Liver (tissue), 9 donors: ENCODE results near the gene GLP1R. TPM values are rescaled to one million over a fixed set of nuclear protein-coding genes. Genes with fewer than 3 reads are reported as not detected.

Experiments used
- DNase-seq: peaks from one replicate; pipeline ENCODE4 v3.0.0-alpha.2; 2017; ENCODE audit warnings: low spot score
- H3K27ac ChIP-seq, 2 donors: one replicate each; pipeline ENCODE4 v1.7.0; 2013; ENCODE audit warnings: inconsistent platforms in 2 of 2, low read length in 2 of 2, control low read depth in 1 of 2, low read depth in 1 of 2, mild to moderate bottlenecking in 1 of 2
- H3K27me3 ChIP-seq, 4 donors: one replicate each; pipeline versions ENCODE4 v1.6.1 to v1.7.0; 2013; ENCODE audit warnings: low read length in 3 of 4, inconsistent platforms in 1 of 4, mild to moderate bottlenecking in 1 of 4, moderate library complexity in 1 of 4; ENCODE audit not compliant: control insufficient read depth in 4 of 4, insufficient read depth in 4 of 4
- H3K36me3 ChIP-seq, 4 donors: one replicate each; pipeline versions ENCODE4 v1.6.1 to v1.7.0; 2013; ENCODE audit warnings: low read length in 3 of 4, mild to moderate bottlenecking in 3 of 4, low read depth in 1 of 4, moderate library complexity in 1 of 4; ENCODE audit not compliant: control insufficient read depth in 4 of 4, insufficient read depth in 3 of 4
- H3K4me1 ChIP-seq, 4 donors: one replicate each; pipeline versions ENCODE4 v1.6.1 to v1.7.0; 2013; ENCODE audit warnings: low read length in 3 of 4, mild to moderate bottlenecking in 3 of 4, moderate library complexity in 1 of 4; ENCODE audit not compliant: control insufficient read depth in 4 of 4, insufficient read depth in 4 of 4
- H3K4me3 ChIP-seq, 3 donors: one replicate each; pipeline versions ENCODE4 v1.6.1 to v1.7.0; 2013; ENCODE audit warnings: low read length in 3 of 3, control low read depth in 1 of 3, low read depth in 1 of 3, mild to moderate bottlenecking in 1 of 3
- H3K9ac ChIP-seq, 2 donors: one replicate each; pipeline ENCODE4 v1.7.0; 2013; ENCODE audit warnings: low read length in 2 of 2, mild to moderate bottlenecking in 2 of 2, moderate library complexity in 2 of 2, control low read depth in 1 of 2, low read depth in 1 of 2
- H3K9me3 ChIP-seq, 4 donors: one replicate each; pipeline versions ENCODE4 v1.6.1 to v1.7.0; 2013; ENCODE audit warnings: low read length in 3 of 4; ENCODE audit not compliant: control insufficient read depth in 4 of 4
- EGR1 ChIP-seq, 2 donors: IDR thresholded peaks; 2 replicates each; pipeline ENCODE4 v1.6.1; 2016 to 2018; ENCODE audit warnings: antibody characterized with exemption in 2 of 2, low read depth in 2 of 2
- FOXA1 ChIP-seq: IDR thresholded peaks from 2 replicates; pipeline ENCODE4 v1.6.1; 2016; ENCODE audit warnings: antibody characterized with exemption
- FOXA2 ChIP-seq: IDR thresholded peaks from 2 replicates; pipeline ENCODE4 v1.6.1; 2016; ENCODE audit warnings: antibody characterized with exemption
- GABPA ChIP-seq, 2 donors: IDR thresholded peaks in 1 of 2; conservative IDR thresholded peaks in 1 of 2; 2 replicates each; pipeline ENCODE4 v1.6.1; 2016; ENCODE audit warnings: antibody characterized with exemption in 2 of 2, mild to moderate bottlenecking in 1 of 2, moderate library complexity in 1 of 2
- HNF4A ChIP-seq, 2 donors: conservative IDR thresholded peaks; 2 replicates each; pipeline ENCODE4 v1.6.1; 2016; ENCODE audit warnings: antibody characterized with exemption in 2 of 2, mild to moderate bottlenecking in 2 of 2
- HNF4G ChIP-seq: IDR thresholded peaks from 2 replicates; pipeline ENCODE4 v1.6.1; 2016; ENCODE audit warnings: antibody characterized with exemption
- JUND ChIP-seq, 2 donors: IDR thresholded peaks; 2 replicates each; pipeline ENCODE4 v1.6.1; 2016; ENCODE audit warnings: antibody characterized with exemption in 2 of 2
- NR2F2 ChIP-seq: IDR thresholded peaks from 2 replicates; pipeline ENCODE4 v1.6.1; 2016; ENCODE audit warnings: antibody characterized with exemption
- RAD21 ChIP-seq, 2 donors: IDR thresholded peaks; 2 replicates each; pipeline ENCODE4 v1.6.1; 2016; ENCODE audit warnings: antibody characterized with exemption in 2 of 2, mild to moderate bottlenecking in 2 of 2
- REST ChIP-seq: IDR thresholded peaks from 2 replicates; pipeline ENCODE4 v1.6.1; 2016; ENCODE audit warnings: antibody characterized with exemption, mild to moderate bottlenecking
- RXRA ChIP-seq, 2 donors: IDR thresholded peaks; 2 replicates each; pipeline ENCODE4 v1.6.1; 2017 to 2018; ENCODE audit warnings: antibody characterized with exemption in 2 of 2, mild to moderate bottlenecking in 1 of 2
- SP1 ChIP-seq: IDR thresholded peaks from 2 replicates; pipeline ENCODE4 v1.6.1; 2018; ENCODE audit warnings: antibody characterized with exemption, mild to moderate bottlenecking
- TAF1 ChIP-seq: conservative IDR thresholded peaks from 2 replicates; pipeline ENCODE4 v1.6.1; 2016; ENCODE audit warnings: antibody characterized with exemption, mild to moderate bottlenecking
- YY1 ChIP-seq: IDR thresholded peaks from 2 replicates; pipeline ENCODE4 v1.6.1; 2016; ENCODE audit warnings: antibody characterized with exemption, mild to moderate bottlenecking
- WGBS: extraction: QIAGEN DNeasy Blood & Tissue Kit; methylation state at CpG from one replicate; pipeline ENCODE4 v1.1.7; 2013; 5-methylcytosine and 5-hydroxymethylcytosine counted together
- polyA plus RNA-seq, 2 donors: library from polyadenylated mRNA; stranded (reverse) in 1 of 2; unstranded in 1 of 2; fragments of 200-250 nt in 1 of 2; fragments of >200 nt in 1 of 2; fragmentation: Nextera tagmentation in 1 of 2; extraction: Ambion mirVana in 1 of 2; gene quantifications; one replicate each; pipeline versions ENCODE4 v1.2.1 to v1.2.3, GENCODE V29; 2013 to 2015
- total RNA-seq, 2 donors: library from RNA; depleted of rRNA; stranded (reverse); fragments of >200 nt; gene quantifications; one replicate each; pipeline ENCODE4 v1.2.3, GENCODE V29; 2014
- TF ChIP-seq, protein P1 (sequence below): fragments of 150-350 bp; IDR thresholded peaks from 2 replicates; pipeline ENCODE4 v1.5.1; 2017; ENCODE audit warnings: improper control_type of control experiment, low read depth, low read length; ENCODE audit not compliant: missing input control
- TF ChIP-seq, protein P2 (sequence below): IDR thresholded peaks from 2 replicates; pipeline ENCODE4 v1.6.1; 2016; ENCODE audit warnings: antibody characterized with exemption
- TF ChIP-seq, protein P3 (sequence below): IDR thresholded peaks from 2 replicates; pipeline ENCODE4 v1.6.1; 2016; ENCODE audit warnings: antibody characterized with exemption
- donor health status: healthy.
- donor health status: healthy.
- donor health status: healthy.
- donor health status: healthy.
- donor health status: healthy.

Gene GLP1R
- total and polyA plus RNA-seq, 4 donors: not detected

GRCh38 chr6:39065561-39065960 is 17.0 kb downstream of the GLP1R start:
- Histone ChIP-seq H3K27ac (no peak overlapping the region), H3K9ac (no peak overlapping the region), H3K4me3 (no peak overlapping the region), H3K9me3 (no peaks in the 10 kb centered on the region), H3K4me1 (peaks cover 0 to 2% (median 0%) of the 10 kb centered on the region in 4 donors), H3K36me3 (no peaks in the 10 kb centered on the region), H3K27me3 (no peaks in the 10 kb centered on the region)
- TF ChIP-seq, protein P1, sequence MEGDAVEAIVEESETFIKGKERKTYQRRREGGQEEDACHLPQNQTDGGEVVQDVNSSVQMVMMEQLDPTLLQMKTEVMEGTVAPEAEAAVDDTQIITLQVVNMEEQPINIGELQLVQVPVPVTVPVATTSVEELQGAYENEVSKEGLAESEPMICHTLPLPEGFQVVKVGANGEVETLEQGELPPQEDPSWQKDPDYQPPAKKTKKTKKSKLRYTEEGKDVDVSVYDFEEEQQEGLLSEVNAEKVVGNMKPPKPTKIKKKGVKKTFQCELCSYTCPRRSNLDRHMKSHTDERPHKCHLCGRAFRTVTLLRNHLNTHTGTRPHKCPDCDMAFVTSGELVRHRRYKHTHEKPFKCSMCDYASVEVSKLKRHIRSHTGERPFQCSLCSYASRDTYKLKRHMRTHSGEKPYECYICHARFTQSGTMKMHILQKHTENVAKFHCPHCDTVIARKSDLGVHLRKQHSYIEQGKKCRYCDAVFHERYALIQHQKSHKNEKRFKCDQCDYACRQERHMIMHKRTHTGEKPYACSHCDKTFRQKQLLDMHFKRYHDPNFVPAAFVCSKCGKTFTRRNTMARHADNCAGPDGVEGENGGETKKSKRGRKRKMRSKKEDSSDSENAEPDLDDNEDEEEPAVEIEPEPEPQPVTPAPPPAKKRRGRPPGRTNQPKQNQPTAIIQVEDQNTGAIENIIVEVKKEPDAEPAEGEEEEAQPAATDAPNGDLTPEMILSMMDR: no peak
- TF ChIP-seq EGR1 (IDR thresholded peaks at IDR 0.05; ENCODE audit: low read depth in 2 of 2): no peak
- DNase-seq: no peak
- WGBS: 96% methylated on average over 8 of the region's 8 CpGs

GRCh38 chr6:39068391-39068790 is 19.8 kb downstream of the GLP1R start:
- no peaks in the 10 kb centered on the region for H3K27me3 ChIP-seq
- H3K36me3 ChIP-seq: no peaks in the 10 kb centered on the region
- no peaks in the 10 kb centered on the region for H3K9me3 ChIP-seq
- no peak overlapping the region for H3K4me3 ChIP-seq
- H3K9ac ChIP-seq: no peak overlapping the region
- H3K4me1 ChIP-seq: no peaks in the 10 kb centered on the region
- WGBS: 90% methylated on average over 7 of the region's 7 CpGs
- TF ChIP-seq REST (no peak), YY1 (no peak), FOXA2 (no peak), GABPA (IDR thresholded peaks at IDR 0.05 in 1 of 2, conservative IDR thresholded peaks at IDR 0.05 in 1 of 2) (no peak), SP1 (no peak), NR2F2 (no peak), RXRA (IDR thresholded peaks at IDR 0.05) (no peak)
- no peak for DNase-seq
- no peak overlapping the region for H3K27ac ChIP-seq

- Histone ChIP-seq H3K9me3 (no peaks in the 10 kb centered on the region), H3K36me3 (no peaks in the 10 kb centered on the region), H3K4me3 (no peak overlapping the region), H3K9ac (no peak overlapping the region), H3K27me3 (no peaks in the 10 kb centered on the region), H3K4me1 (no peaks in the 10 kb centered on the region), H3K27ac (no peak overlapping the region)
- DNase-seq: no peak
- WGBS: 95% methylated on average over 9 of the region's 9 CpGs
- TF ChIP-seq NR2F2 (no peak), YY1 (no peak), FOXA2 (no peak), EGR1 (IDR thresholded peaks at IDR 0.05; ENCODE audit: low read depth in 2 of 2) (no peak), HNF4A (conservative IDR thresholded peaks at IDR 0.05) (no peak), FOXA1 (no peak), SP1 (no peak), RAD21 (IDR thresholded peaks at IDR 0.05) (no peak), REST (no peak), TAF1 (no peak), HNF4G (no peak), JUND (IDR thresholded peaks at IDR 0.05) (no peak)
- TF ChIP-seq, protein P2, sequence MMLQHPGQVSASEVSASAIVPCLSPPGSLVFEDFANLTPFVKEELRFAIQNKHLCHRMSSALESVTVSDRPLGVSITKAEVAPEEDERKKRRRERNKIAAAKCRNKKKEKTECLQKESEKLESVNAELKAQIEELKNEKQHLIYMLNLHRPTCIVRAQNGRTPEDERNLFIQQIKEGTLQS: no peak
- TF ChIP-seq, protein P1: no peak
- TF ChIP-seq, protein P3, sequence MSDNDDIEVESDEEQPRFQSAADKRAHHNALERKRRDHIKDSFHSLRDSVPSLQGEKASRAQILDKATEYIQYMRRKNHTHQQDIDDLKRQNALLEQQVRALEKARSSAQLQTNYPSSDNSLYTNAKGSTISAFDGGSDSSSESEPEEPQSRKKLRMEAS: no peak
Observed at GRCh38 chr6:39072830-39073229, 24.2 kb downstream of the GLP1R start.
